Neural crest cell (in vitro differentiated cells): Measurements from ENCODE around the gene ADORA2B. TPM values are rescaled to one million over a fixed set of nuclear protein-coding genes. Genes with fewer than 3 reads are reported as not detected.

Experiments used
- DNase-seq: peaks from one replicate; pipeline ENCODE4 v3.0.0; 2021; ENCODE audit warnings: low read depth, mixed read lengths, low spot score
- H3K27ac Mint-ChIP-seq: one replicate; pipeline ENCODE4 v1.8.0; 2021; ENCODE audit warnings: mild to moderate bottlenecking, mixed read lengths; ENCODE audit not compliant: unreplicated experiment
- H3K27me3 Mint-ChIP-seq: 2 replicates; pipeline ENCODE4 v1.8.0; 2021; ENCODE audit warnings: low read depth, mild to moderate bottlenecking, mixed read lengths
- H3K36me3 Mint-ChIP-seq: 2 replicates; pipeline ENCODE4 v1.8.0; 2021; ENCODE audit warnings: low read depth, mild to moderate bottlenecking, mixed read lengths
- H3K4me1 Mint-ChIP-seq: 2 replicates; pipeline ENCODE4 v1.8.0; 2021; ENCODE audit warnings: mixed read lengths
- H3K4me3 Mint-ChIP-seq: one replicate; pipeline ENCODE4 v1.8.0; 2021; ENCODE audit warnings: mild to moderate bottlenecking, mixed read lengths
- H3K9me3 Mint-ChIP-seq: 2 replicates; pipeline ENCODE4 v1.8.0; 2021; ENCODE audit warnings: mixed read lengths
- total RNA-seq: library from RNA; stranded (reverse); gene quantifications from 2 replicates; pipeline ENCODE4 v1.2.1, GENCODE V29; 2021
- TF ChIP-seq, protein P1 (sequence below): fragments of 200-600 bp; sonication (generic); conservative IDR thresholded peaks from 2 replicates; pipeline ENCODE4 v1.5.0; 2021; ENCODE audit warnings: antibody characterized with exemption, mild to moderate bottlenecking

Gene ADORA2B
- total RNA-seq, 1 donor from 2014 or later, result 0.98 TPM

DNA sequence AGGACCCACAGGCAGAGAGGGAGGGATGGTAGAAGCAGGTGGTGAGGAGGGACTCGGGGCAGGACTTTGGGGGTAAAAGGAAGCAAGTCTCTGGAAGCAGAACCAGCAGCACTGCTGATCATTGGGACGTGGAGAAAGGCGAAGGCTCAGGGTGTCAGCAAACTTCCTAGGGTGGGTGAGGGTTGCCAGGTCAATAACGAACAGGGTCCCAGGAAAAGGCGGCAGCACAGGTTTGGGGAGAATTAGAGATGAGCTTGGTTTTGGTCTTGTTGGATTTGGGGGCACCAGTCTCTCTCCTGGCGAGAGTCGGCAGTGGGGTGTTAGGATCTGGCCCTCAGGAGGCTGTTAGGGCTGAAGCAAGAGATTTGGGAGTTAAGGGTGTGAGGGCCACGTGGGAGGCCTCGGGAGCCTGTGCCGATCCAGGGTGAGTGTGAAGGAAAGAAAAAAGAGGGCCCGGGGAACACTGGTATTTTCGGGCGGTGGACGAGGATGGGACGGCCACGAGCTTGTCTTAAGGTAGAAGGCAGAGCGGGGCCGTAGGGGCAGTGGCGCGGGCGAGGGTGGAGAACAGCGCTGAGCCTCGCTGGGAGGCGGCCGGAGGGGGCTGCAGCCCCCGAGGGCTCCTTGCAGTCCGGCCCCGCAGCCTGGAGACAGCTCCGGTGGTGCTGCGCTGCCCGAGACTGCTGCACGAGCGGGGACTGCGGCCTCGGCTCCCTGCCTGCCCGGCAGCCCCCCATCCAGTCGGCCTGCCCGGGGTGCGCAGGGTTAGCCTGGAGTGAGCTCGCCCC is 765 bp upstream of the ADORA2B start:
- TF ChIP-seq, protein P1, sequence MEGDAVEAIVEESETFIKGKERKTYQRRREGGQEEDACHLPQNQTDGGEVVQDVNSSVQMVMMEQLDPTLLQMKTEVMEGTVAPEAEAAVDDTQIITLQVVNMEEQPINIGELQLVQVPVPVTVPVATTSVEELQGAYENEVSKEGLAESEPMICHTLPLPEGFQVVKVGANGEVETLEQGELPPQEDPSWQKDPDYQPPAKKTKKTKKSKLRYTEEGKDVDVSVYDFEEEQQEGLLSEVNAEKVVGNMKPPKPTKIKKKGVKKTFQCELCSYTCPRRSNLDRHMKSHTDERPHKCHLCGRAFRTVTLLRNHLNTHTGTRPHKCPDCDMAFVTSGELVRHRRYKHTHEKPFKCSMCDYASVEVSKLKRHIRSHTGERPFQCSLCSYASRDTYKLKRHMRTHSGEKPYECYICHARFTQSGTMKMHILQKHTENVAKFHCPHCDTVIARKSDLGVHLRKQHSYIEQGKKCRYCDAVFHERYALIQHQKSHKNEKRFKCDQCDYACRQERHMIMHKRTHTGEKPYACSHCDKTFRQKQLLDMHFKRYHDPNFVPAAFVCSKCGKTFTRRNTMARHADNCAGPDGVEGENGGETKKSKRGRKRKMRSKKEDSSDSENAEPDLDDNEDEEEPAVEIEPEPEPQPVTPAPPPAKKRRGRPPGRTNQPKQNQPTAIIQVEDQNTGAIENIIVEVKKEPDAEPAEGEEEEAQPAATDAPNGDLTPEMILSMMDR, result no peak
- H3K36me3 Mint-ChIP-seq, result no peaks in the 10 kb centered on the region
- H3K4me3 Mint-ChIP-seq, result peak overlapping the region; percentile 85
- H3K27me3 Mint-ChIP-seq, result peaks cover 44% of the 10 kb centered on the region
- H3K4me1 Mint-ChIP-seq, result peaks cover 11% of the 10 kb centered on the region
- no peaks in the 10 kb centered on the region for H3K9me3 Mint-ChIP-seq
- H3K27ac Mint-ChIP-seq, result peak overlapping the region; percentile 93
- DNase-seq, result peak; percentile 33

DNA sequence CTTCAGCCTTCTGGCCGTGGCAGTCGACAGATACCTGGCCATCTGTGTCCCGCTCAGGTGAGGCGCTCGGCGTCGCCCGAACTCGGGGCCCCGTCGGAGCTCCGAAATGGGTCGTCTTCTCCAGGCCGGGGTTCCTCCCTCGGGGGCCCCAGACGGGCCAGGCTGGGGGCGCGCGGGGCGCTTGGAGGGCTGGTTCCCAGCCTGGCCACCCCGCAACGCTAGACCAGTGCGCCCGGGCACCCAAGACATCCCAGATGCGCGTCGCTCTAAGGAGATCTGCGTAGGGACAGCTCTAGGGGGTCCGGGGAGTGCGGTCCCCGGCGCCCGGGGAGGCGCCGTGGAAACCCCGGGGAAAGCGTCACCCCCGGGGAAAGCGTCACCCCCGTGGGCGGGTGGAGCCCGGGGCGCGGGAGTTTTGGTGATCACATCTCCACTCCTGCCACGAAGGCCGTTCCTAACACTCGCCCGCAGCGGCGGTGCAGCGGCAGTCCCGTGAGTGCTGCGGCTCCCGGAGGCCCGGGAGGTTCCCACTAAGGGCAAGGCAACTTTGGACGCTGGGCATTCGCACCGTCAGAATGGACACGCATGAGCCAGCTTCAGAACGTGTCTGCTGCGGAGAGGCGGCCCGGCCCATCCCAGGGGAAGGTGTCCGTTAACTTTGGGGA is 729 bp downstream of the ADORA2B start:
- Mint-ChIP-seq H3K27me3 (peaks cover 44% of the 10 kb centered on the region), H3K9me3 (no peaks in the 10 kb centered on the region), H3K36me3 (no peaks in the 10 kb centered on the region), H3K27ac (no peak overlapping the region), H3K4me3 (peak overlapping the region; percentile 74), H3K4me1 (peaks cover 11% of the 10 kb centered on the region)
- no peak for DNase-seq
- TF ChIP-seq, protein P1, result no peak

DNA sequence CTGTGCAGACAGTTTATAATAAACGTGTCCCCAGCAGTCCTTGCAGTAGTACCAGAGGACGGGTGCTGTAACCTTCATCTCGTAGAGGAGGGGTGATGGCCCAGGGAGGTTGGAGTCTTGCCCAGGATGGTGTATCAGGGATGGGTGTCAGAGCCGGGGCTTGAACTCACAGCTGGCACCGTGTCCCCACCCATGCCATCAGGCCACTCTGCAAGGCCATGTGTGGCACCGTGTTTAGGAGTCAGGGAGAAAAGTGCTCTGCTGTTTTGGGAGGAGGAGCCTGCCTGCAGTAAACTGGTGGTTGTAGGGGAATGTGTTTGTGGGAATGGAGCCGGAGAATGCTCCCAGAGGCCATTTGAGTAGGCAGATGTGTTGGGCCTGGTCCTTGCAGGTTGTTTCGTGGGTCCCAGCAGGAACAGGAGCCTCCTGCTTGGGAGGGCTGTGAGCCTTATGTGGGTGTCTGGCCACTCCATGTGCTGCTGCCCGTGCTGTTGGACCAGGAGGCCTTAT is 1.7 kb downstream of the ADORA2B start:
- Mint-ChIP-seq H3K27ac (no peak overlapping the region), H3K4me1 (peaks cover 11% of the 10 kb centered on the region), H3K36me3 (no peaks in the 10 kb centered on the region), H3K9me3 (no peaks in the 10 kb centered on the region), H3K27me3 (peaks cover 42% of the 10 kb centered on the region), H3K4me3 (peak overlapping the region; percentile 6)
- no peak for DNase-seq
- TF ChIP-seq, protein P1, result no peak

DNA sequence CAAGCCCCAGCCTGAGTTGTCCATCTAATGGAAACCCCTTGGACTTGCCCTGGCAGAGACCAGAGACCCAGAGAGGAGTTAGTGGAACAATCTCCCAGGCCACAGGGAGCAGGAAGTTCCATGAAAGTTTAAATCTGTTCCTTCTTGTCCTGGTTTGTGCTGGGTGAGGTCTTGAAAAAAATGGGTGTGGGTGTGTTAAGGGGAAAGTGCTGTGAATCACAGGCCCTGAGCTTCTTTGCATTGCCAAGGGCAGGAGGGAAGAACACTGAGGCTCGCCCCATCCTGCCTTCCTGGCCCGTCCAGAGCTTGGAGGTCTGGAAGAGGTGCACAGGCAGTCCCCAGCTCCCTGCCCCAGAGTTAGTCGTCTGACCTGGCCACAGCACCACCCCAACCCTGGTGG is 2.3 kb downstream of the ADORA2B start:
- Mint-ChIP-seq H3K27me3 (peaks cover 42% of the 10 kb centered on the region), H3K27ac (no peak overlapping the region), H3K9me3 (no peaks in the 10 kb centered on the region), H3K4me1 (peaks cover 11% of the 10 kb centered on the region), H3K4me3 (peak overlapping the region; percentile 58), H3K36me3 (no peaks in the 10 kb centered on the region)
- TF ChIP-seq, protein P1, result no peak
- DNase-seq, result no peak

DNA sequence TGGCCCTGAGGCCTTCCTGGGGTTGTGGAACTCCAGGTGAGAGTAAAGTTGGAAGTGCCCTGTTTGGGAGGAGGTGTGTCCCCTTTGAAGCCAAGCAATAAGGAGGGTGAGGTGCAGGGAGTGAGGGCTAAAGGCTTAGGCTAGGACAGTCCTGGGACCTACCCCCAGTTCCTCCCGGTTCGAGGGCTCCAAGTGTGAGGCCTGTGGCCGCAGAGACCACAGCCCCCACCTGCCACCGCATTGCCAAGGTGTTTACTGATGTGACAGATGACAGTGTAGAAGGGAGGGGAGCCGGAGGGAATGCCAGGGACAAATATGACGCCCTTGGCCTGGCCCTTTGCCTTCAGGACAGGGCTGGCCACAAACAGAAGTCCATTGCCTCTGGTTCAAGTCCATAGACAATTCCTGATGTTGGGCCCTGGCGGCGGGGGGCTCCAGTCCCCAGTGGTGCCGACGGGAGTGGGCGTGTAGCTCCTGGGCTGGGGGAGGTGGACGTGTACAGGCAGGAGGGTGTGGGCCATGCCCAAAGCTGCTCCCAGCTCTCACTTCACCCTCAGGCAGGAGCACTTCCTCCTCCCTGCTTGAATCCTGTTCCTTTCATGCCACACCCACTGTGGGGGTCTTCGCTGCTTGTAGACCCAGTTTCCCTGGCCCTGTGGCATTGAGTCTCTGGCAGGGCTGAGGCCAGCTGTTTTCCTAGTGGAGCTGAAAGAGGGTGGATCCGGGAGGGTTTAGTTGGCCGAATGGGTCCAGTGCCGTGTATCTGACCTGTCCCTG is 3.2 kb downstream of the ADORA2B start:
- Mint-ChIP-seq H3K27ac (peak overlapping the region; percentile 90), H3K9me3 (no peaks in the 10 kb centered on the region), H3K36me3 (no peaks in the 10 kb centered on the region), H3K4me1 (peaks cover 11% of the 10 kb centered on the region), H3K27me3 (peaks cover 38% of the 10 kb centered on the region), H3K4me3 (no peak overlapping the region)
- TF ChIP-seq, protein P1, result no peak
- DNase-seq, result no peak
